Colon (tissue), 2 donors: ENCODE results near the gene CLEC2D.
"Not testable (repeated sequence)": the region's sequence is repeated elsewhere in the genome, so short reads cannot be mapped to it uniquely, and the experiment has no call there.

Experiments
- FAIRE-seq: peaks from 2 replicates; lab custom pipeline; 2012; peaks lifted over from hg19 to GRCh38; lab: Jason Lieb, UNC
- donor health status: control.
- donor health status: control.

The CLEC2D gene

GRCh38 chr12:9730591-9730990 lies 61.1 kb downstream of the CLEC2D start:
- FAIRE-seq, result no peak

- no peak for FAIRE-seq
Measured at GRCh38 chr12:9731393-9731792, 61.9 kb downstream of the CLEC2D start.

- peak; percentile 24 for FAIRE-seq
Measured at GRCh38 chr12:9731797-9732196, 62.3 kb downstream of the CLEC2D start.

GRCh38 chr12:9732921-9733461 lies 63.5 kb downstream of the CLEC2D start, which contains the start of gene CLECL1:
Gene CLECL1 (minus strand): TSS chr12:9733097.
- no peak for FAIRE-seq

GRCh38 chr12:9735601-9736000 lies 66.1 kb downstream of the CLEC2D start:
- peak; percentile 18 for FAIRE-seq

GRCh38 chr12:9736936-9737705 lies 67.6 kb downstream of the CLEC2D start:
- FAIRE-seq, result peak; percentile 47

GRCh38 chr12:9738905-9739304 lies 69.4 kb downstream of the CLEC2D start:
- FAIRE-seq, result not testable (repeated sequence)

GRCh38 chr12:9739404-9740105 lies 70.0 kb downstream of the CLEC2D start:
- FAIRE-seq, result not testable (repeated sequence)

GRCh38 chr12:9740106-9740750 lies 70.7 kb downstream of the CLEC2D start:
- FAIRE-seq, result no peak

GRCh38 chr12:9741726-9742125 lies 72.2 kb downstream of the CLEC2D start:
- peak; percentile 18 for FAIRE-seq

- FAIRE-seq, result no peak
Measured at GRCh38 chr12:9742661-9743060, 73.1 kb downstream of the CLEC2D start.

- FAIRE-seq, result no peak
Measured at GRCh38 chr12:9745199-9745598, 75.7 kb downstream of the CLEC2D start.
